ENCODE data around the gene ZNF609. TPM values are rescaled to one million over a fixed set of nuclear protein-coding genes. Genes with fewer than 3 reads are reported as not detected.

ZNF609 gene
- total and polyA plus RNA-seq, 2 experiments from 2014 or later: 6.3 to 11.3 TPM

DNA sequence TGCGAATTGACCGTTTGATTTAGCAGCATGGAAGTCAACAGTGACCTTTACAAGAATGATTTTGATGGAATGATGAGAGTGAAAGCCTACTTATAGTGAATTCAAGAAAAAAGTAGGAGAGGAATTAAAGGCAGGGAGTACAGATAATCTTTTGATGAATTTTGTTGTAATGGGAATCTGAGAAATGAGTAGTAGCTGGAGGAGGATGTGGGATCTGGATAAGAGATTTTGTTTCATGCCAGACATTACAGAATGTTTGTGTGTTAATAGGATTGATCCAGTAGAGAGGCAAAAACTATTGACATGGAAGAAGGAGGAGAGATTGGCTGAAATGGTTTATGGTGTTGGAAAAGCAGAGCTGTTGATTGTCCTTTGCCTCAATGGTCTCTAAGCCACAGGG lies 17.4 kb upstream of the ZNF609 start:
- Histone ChIP-seq H3K4me2 (ENCODE audit: unreplicated experiment) (peak overlapping the region; percentile 6), H3K4me3 (no peak overlapping the region), H2AFZ (no peak overlapping the region), H3K79me2 (ENCODE audit: insufficient read depth) (no peaks in the 10 kb centered on the region), H3K4me1 (ENCODE audit: insufficient read depth) (peaks cover 26% of the 10 kb centered on the region), H3K9ac (no peak overlapping the region), H3F3A (ENCODE audit: insufficient read depth) (peaks cover 38% of the 10 kb centered on the region), H3K27me3 (replicated peaks; ENCODE audit: insufficient read depth) (no peaks in the 10 kb centered on the region), H3K27ac (0 out of 2 replicates have a peak overlapping the region, but pooled peaks have one; percentile 46), H3K9me3 (ENCODE audit: low read depth) (no peaks in the 10 kb centered on the region), H3K9me2 (ENCODE audit: insufficient read depth) (no peaks in the 10 kb centered on the region), H3K36me3 (ENCODE audit: low read depth) (peaks cover 15% of the 10 kb centered on the region), H4K20me1 (ENCODE audit: insufficient read depth) (no peaks in the 10 kb centered on the region)
- WGBS, 2 experiments (ENCODE audit: low coverage in 1 of 2, low lambda C conversion rate in 2 of 2, missing lambda C conversion rate in 2 of 2): 89 to 95% methylated on average over 2 of the region's 2 CpGs
- no peak for TF ChIP-seq EZH2phosphoT487 (IDR thresholded peaks at IDR 0.05; ENCODE audit: insufficient read depth, low read depth)
- no peak for TF ChIP-seq EZH2 (IDR thresholded peaks at IDR 0.05; ENCODE audit: insufficient read depth, poor library complexity, severe bottlenecking)
- in situ Hi-C loops (cut with MboI): no loop called here
- no peak for DNase-seq

DNA sequence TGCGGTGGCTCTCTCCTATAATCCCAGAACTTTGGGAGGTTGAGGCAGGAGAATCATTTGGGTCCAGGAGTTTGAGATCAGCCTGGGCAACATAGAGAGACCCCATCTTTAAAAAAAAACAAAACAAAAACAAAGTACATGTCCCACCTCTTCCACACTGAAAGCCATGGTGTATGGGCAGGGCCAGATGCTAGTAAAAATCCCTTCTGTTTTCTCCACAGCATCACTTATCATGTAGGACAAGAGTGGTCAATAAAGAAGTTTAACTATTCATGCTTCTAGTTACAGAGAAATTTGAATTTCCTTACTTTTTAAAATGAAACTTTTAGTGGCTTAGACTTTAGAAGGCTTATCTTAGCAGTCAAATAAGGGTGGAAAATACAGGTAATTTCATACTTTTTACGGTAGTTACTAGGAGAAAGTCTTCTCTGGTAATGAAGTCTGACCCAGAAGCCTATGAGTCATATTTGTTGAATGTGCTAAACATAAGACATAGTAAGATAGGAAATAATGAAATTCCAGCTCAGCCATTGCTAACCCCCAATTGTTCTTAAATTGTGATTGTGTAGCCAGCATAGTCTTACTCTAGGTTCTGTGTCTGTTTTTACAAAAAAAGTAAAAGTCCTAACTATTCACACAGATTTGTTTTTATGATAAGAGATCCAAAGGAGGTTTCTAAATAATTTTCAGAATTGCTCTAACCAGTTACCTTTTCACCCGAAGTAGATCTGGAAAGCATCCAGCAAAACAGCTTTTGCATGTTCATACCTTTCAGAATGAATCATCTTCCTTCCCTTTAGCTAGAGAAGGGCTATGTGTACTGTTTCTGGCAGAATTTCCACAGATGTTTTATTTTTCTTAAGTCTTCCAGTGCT lies 16.4 kb upstream of the ZNF609 start:
- TF ChIP-seq EZH2 (IDR thresholded peaks at IDR 0.05; ENCODE audit: insufficient read depth, poor library complexity, severe bottlenecking) (no peak), EZH2phosphoT487 (IDR thresholded peaks at IDR 0.05; ENCODE audit: insufficient read depth, low read depth) (no peak)

DNA sequence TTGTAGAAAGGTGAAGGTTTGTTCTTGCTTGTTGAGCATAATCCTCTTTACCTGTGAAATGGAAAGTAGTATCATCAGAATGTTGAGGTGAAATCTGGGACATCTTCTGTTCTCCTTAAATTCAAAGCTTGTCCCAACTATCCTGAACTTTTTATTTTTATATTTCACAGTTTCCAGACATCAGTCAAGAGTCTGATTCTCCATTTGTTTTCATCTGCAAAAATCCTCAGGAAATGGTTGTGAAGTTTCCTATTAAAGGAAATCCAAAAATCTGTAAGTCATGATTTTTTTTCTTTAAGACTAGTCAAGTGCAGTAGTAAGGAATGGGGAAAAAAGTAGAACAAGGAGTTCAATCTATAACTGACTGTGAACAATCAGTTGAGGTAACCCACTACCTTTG lies 15.5 kb upstream of the ZNF609 start:
- H3K79me2 ChIP-seq (ENCODE audit: insufficient read depth): no peaks in the 10 kb centered on the region; the same call in 1 of the 2 replicates
- peaks cover 18% of the 10 kb centered on the region for H3K36me3 ChIP-seq (ENCODE audit: low read depth)
- H4K20me1 ChIP-seq (ENCODE audit: insufficient read depth): no peaks in the 10 kb centered on the region
- no peak overlapping the region for H2AFZ ChIP-seq
- no peak for DNase-seq
- H3K9ac ChIP-seq: no peak overlapping the region
- H3K27me3 ChIP-seq (replicated peaks; ENCODE audit: insufficient read depth): no peaks in the 10 kb centered on the region
- TF ChIP-seq EZH2phosphoT487 (IDR thresholded peaks at IDR 0.05; ENCODE audit: insufficient read depth, low read depth) (no peak), EZH2 (IDR thresholded peaks at IDR 0.05; ENCODE audit: insufficient read depth, poor library complexity, severe bottlenecking) (no peak)
- H3K4me2 ChIP-seq (ENCODE audit: unreplicated experiment): peak overlapping the region; percentile 66
- no peaks in the 10 kb centered on the region for H3K9me2 ChIP-seq (ENCODE audit: insufficient read depth)
- in situ Hi-C loops (cut with MboI): no loop called here
- H3F3A ChIP-seq (ENCODE audit: insufficient read depth): peaks cover 38% of the 10 kb centered on the region
- H3K9me3 ChIP-seq (ENCODE audit: low read depth): no peaks in the 10 kb centered on the region
- H3K4me3 ChIP-seq: peak overlapping the region; percentile 46; the same call in 1 of the 2 replicates
- peaks cover 26% of the 10 kb centered on the region for H3K4me1 ChIP-seq (ENCODE audit: insufficient read depth)
- peak overlapping the region; percentile 46; the same call in 1 of the 2 replicates for H3K27ac ChIP-seq

More for the DNA sequence above, 16.4 kb upstream of the ZNF609 start:
- peak overlapping the region; percentile 46 for H3K4me3 ChIP-seq
- DNase-seq: peak; percentile 84
- peaks cover 26% of the 10 kb centered on the region for H3K4me1 ChIP-seq (ENCODE audit: insufficient read depth)
- peaks cover 15% of the 10 kb centered on the region for H3K36me3 ChIP-seq (ENCODE audit: low read depth)
- H3K79me2 ChIP-seq (ENCODE audit: insufficient read depth): no peaks in the 10 kb centered on the region; the same call in 1 of the 2 replicates
- no peak overlapping the region for H3K9ac ChIP-seq
- H2AFZ ChIP-seq: no peak overlapping the region
- peak overlapping the region; percentile 46 for H3K27ac ChIP-seq
- no peaks in the 10 kb centered on the region for H3K27me3 ChIP-seq (replicated peaks; ENCODE audit: insufficient read depth)
- peaks cover 38% of the 10 kb centered on the region for H3F3A ChIP-seq (ENCODE audit: insufficient read depth)
- no peaks in the 10 kb centered on the region for H3K9me3 ChIP-seq (ENCODE audit: low read depth)
- H3K9me2 ChIP-seq (ENCODE audit: insufficient read depth): no peaks in the 10 kb centered on the region
- H3K4me2 ChIP-seq (ENCODE audit: unreplicated experiment): peak overlapping the region; percentile 66
- no peaks in the 10 kb centered on the region for H4K20me1 ChIP-seq (ENCODE audit: insufficient read depth)
- WGBS, 2 experiments (ENCODE audit: low coverage in 1 of 2, low lambda C conversion rate in 2 of 2, missing lambda C conversion rate in 2 of 2): 37 to 38% methylated on average over 3 of the region's 3 CpGs
- in situ Hi-C loops (cut with MboI): no loop called here

DNA sequence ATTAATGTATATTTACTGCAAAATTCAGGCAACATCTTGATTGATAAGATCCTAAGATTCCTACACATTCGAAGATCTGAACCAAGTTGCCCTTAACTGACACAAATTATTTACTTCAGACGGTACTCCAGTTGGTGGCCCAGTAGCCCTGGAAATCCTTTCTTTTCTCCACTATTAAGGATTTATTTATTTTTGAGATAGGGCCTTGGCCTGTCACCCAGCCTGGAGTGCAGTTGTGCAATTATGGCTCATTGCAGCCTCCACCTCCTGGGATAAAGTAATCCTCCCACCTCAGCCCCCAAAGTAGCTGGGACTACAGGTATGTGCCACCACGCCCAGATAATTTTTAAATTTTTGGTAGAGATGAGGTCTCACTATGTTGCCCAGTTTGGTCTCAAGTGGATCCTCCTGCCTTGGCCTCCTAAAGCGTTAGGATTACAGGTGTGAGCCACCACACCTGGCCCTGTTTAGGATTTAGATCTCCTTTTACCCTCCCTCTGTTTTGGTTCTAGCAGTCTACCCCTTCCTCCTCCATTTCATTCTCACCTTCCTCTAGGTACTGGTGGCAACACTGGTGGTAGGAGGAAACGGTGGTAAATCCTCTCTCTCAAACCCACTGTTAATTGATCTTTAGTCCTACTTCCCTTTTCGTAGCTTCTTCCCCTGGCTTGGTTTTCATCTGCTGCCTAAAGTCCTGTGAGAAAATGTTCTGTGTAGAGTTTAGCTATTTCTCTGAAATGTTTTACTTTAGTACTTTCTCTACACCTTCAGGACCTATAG lies 12.7 kb upstream of the ZNF609 start:
- H3K27me3 ChIP-seq (replicated peaks; ENCODE audit: insufficient read depth): no peaks in the 10 kb centered on the region
- in situ Hi-C loops (cut with MboI): no loop called here
- no peak for DNase-seq
- no peak overlapping the region for H2AFZ ChIP-seq
- H3K79me2 ChIP-seq (ENCODE audit: insufficient read depth): no peaks in the 10 kb centered on the region; the same call in 1 of the 2 replicates
- H3K27ac ChIP-seq: no peak overlapping the region
- H3K4me1 ChIP-seq (ENCODE audit: insufficient read depth): peaks cover 24% of the 10 kb centered on the region
- H3F3A ChIP-seq (ENCODE audit: insufficient read depth): peaks cover 31% of the 10 kb centered on the region
- TF ChIP-seq EZH2 (IDR thresholded peaks at IDR 0.05; ENCODE audit: insufficient read depth, poor library complexity, severe bottlenecking): no peak
- no peak for TF ChIP-seq EZH2phosphoT487 (IDR thresholded peaks at IDR 0.05; ENCODE audit: insufficient read depth, low read depth)
- peaks cover 20% of the 10 kb centered on the region for H3K36me3 ChIP-seq (ENCODE audit: low read depth)
- 94 to 97% methylated on average over 6 of the region's 6 CpGs for WGBS, 2 experiments (ENCODE audit: low coverage in 1 of 2, low lambda C conversion rate in 2 of 2, missing lambda C conversion rate in 2 of 2)
- no peaks in the 10 kb centered on the region for H3K9me2 ChIP-seq (ENCODE audit: insufficient read depth)
- no peak overlapping the region for H3K4me2 ChIP-seq (ENCODE audit: unreplicated experiment)
- H3K4me3 ChIP-seq: no peak overlapping the region
- H3K9me3 ChIP-seq (ENCODE audit: low read depth): no peaks in the 10 kb centered on the region
- H3K9ac ChIP-seq: no peak overlapping the region
- no peaks in the 10 kb centered on the region for H4K20me1 ChIP-seq (ENCODE audit: insufficient read depth)
